Cardiac septum (tissue), 1 donor: ENCODE data around the gene PLXNA4. TPM values are rescaled to one million over a fixed set of nuclear protein-coding genes. Genes with fewer than 3 reads are reported as not detected.

ENCODE experiments used
- DNase-seq: peaks from one replicate; pipeline ENCODE4 v3.0.0-alpha.2; 2020; ENCODE audit warnings: low spot score
- intact Hi-C: fragments of 100-400 bp; cut with DNase I; formaldehyde crosslinking; loops from one replicate; pipeline ENCODE4 v1.14.0; 2022
- total RNA-seq: library from RNA; stranded (reverse); fragmentation: NEBNext Ultra II Directional; extraction: Animal tissue kit (Norgen Biotek cat#: 25700); gene quantifications from one replicate; pipeline ENCODE4 v1.2.1, GENCODE V29; 2021
- donor health status: DM: no; HTN: no; CAD: no.

Gene PLXNA4
- total RNA-seq, 1 donor from 2014 or later = 12.8 TPM

GRCh38 chr7:132361146-132361545 is 215.1 kb downstream of the PLXNA4 start:
- intact Hi-C loops = no loop called here
- no peak for DNase-seq

GRCh38 chr7:132359743-132360142 is 216.5 kb downstream of the PLXNA4 start:
- DNase-seq = no peak
- intact Hi-C loops = no loop called here

- intact Hi-C loops = no loop called here
- DNase-seq = no peak
Measured at GRCh38 chr7:132355048-132355447, 221.2 kb downstream of the PLXNA4 start.

- intact Hi-C loops = no loop called here
- DNase-seq = no peak
Measured at GRCh38 chr7:132354527-132354926, 221.7 kb downstream of the PLXNA4 start.

- intact Hi-C loops = no loop called here
Measured at GRCh38 chr7:132353936-132354335, 222.3 kb downstream of the PLXNA4 start.

GRCh38 chr7:132352800-132353199 is 223.5 kb downstream of the PLXNA4 start:
- no peak for DNase-seq
- intact Hi-C loops = no loop called here

More at GRCh38 chr7:132353936-132354335, 222.3 kb downstream of the PLXNA4 start:
- no peak for DNase-seq

GRCh38 chr7:132351954-132352499 is 224.2 kb downstream of the PLXNA4 start:
- intact Hi-C loops = no loop called here
- DNase-seq = no peak

- intact Hi-C loops = no loop called here
- DNase-seq = no peak
Measured at GRCh38 chr7:132350741-132351140, 225.5 kb downstream of the PLXNA4 start.

- intact Hi-C loops = no loop called here
- DNase-seq = no peak
Measured at GRCh38 chr7:132349075-132349474, 227.2 kb downstream of the PLXNA4 start.

GRCh38 chr7:132348341-132348740 is 227.9 kb downstream of the PLXNA4 start:
- no peak for DNase-seq
- intact Hi-C loops = no loop called here

- intact Hi-C loops = no loop called here
- no peak for DNase-seq
Measured at GRCh38 chr7:132347858-132348257, 228.4 kb downstream of the PLXNA4 start.

- no peak for DNase-seq
- intact Hi-C loops = no loop called here
Measured at GRCh38 chr7:132347123-132347522, 229.1 kb downstream of the PLXNA4 start.

- intact Hi-C loops = no loop called here
- DNase-seq = no peak
Measured at GRCh38 chr7:132345543-132346129, 230.6 kb downstream of the PLXNA4 start.

GRCh38 chr7:132345030-132345429 is 231.2 kb downstream of the PLXNA4 start:
- intact Hi-C loops = no loop called here
- no peak for DNase-seq

- intact Hi-C loops = no loop called here
- DNase-seq = no peak
Measured at GRCh38 chr7:132343199-132343598, 233.1 kb downstream of the PLXNA4 start.

GRCh38 chr7:132337450-132338080 is 238.7 kb downstream of the PLXNA4 start:
- DNase-seq = no peak
- intact Hi-C loops = no loop called here

- intact Hi-C loops = no loop called here
Measured at GRCh38 chr7:132336797-132337196, 239.5 kb downstream of the PLXNA4 start.

GRCh38 chr7:132333301-132333700 is 243.0 kb downstream of the PLXNA4 start:
- DNase-seq = no peak
- intact Hi-C loops = no loop called here

More at GRCh38 chr7:132336797-132337196, 239.5 kb downstream of the PLXNA4 start:
- DNase-seq = no peak

- intact Hi-C loops = loop anchor here (5.0 kb wide), 1 partner anchor 49 kb away; no protein-coding TSS in a partner anchor
- DNase-seq = no peak
Measured at GRCh38 chr7:132328760-132329159, 247.5 kb downstream of the PLXNA4 start.

GRCh38 chr7:132328047-132328620 is 248.1 kb downstream of the PLXNA4 start:
- intact Hi-C loops = loop anchor here (5.0 kb wide), 1 partner anchor 49 kb away; no protein-coding TSS in a partner anchor
- no peak for DNase-seq
